GM19397 (cell line): ENCODE results near the gene NR2C1.
"Not testable (repeated sequence)": the region's sequence is repeated elsewhere in the genome, so short reads cannot be mapped to it uniquely, and the experiment has no call there.

Experiments
- ATAC-seq: cut with Tn5 transposase; IDR thresholded peaks from one replicate; pipeline ENCODE4 v1.9.1; 2021; ENCODE audit warnings: mild to moderate bottlenecking, moderate library complexity; ENCODE audit not compliant: unreplicated experiment

Gene NR2C1

GRCh38 chr12:95072900-95073697 is at the start of gene NR2C1:
TSS of gene NR2C1 (minus strand) at chr12:95073618. CDS start at chr12:95067384, 6,234 bp downstream.
- peak; percentile 89 for ATAC-seq

DNA sequence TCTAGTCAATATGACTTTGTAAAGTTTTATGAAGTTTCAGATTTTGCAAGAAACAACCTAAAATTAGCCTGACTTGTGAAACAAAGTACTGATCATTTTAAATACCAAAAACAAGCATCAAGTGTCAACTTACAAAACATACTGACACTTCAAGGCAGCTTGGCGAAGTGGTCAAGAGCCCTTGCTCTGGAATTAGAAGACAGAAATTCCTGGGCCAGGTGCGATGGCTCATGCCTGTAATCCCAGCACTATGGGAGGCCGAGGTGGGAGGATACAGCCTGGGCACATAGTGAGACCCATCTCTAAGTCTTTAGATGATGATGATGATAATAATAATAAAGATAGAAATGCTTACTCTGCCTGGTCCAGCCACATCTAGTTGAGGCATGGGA is 45.4 kb upstream of the NR2C1 start:
- ATAC-seq = no peak

GRCh38 chr12:95118138-95118787 is 44.8 kb upstream of the NR2C1 start:
- no peak for ATAC-seq

DNA sequence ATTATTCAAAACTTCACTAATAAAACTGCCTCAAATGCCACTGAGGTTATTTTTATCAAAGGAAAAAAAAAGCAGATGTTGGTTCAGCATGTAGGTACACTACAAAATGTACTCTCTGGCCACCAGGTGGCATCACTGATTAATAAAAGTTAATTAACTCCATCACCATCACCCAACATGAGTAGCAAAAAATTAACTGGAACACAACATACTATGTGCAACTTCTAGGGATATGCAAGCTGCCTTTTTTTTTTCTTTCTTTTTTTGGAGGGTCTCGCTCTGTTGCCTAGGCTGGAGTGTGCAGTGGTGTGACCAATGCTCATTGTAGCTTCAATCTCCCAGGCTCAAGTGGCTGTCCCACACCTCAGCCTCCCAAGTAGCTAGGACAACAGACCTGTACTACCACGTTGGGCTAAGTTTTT is 43.8 kb upstream of the NR2C1 start:
- peak; percentile 64 for ATAC-seq

GRCh38 chr12:95116773-95117172 is 43.4 kb upstream of the NR2C1 start:
- peak; percentile 39 for ATAC-seq

- no peak for ATAC-seq
These were observed 42.9 kb upstream of the NR2C1 start for GRCh38 chr12:95116341-95116740.

DNA sequence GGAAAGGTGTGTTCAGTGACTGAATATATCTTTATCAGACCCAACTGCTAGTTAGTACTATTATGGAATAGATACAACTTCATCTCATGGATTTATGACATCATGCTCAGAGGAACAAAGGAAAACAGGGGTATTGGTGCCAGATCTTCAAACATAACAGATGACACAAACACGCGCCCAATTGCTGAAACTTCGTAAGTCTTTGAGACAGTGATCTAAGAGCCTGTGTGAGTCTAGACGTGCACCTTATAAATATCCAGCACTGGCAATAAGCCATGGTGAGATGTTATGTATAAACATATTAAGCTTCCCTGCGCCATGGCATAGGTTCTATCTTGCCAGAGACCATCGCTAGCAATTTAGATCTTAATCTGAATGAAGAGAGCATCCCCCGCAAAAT is 42.2 kb upstream of the NR2C1 start:
- no peak for ATAC-seq

DNA sequence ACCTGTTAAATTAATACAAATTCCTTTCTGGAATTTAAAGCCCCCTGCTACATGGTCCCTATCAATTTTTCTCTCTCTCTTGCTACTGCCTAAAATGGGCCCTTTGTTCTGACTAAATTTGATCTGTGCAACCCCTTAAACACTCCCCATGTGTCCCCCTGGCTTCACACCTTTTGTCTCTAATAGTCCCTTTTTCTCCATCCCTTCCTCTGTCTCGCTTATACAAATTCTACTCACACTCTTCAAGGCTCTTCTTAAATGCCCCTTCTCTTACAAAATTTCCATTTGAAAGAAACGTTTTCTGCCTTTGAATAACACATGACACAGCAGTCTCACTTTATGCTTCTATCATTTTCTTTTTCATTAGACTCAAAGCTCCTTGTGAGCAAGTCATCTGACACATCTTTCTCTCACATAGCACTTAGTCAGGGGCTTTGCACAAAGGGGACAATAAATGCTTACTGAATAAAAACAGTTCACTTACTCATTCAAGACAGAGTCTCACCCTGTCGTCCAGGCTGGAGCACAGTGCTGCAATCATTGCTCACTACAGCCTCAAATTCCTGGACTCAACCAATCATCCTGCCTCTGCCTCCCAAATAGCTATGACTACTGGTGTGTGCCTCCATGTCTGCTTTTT is 41.5 kb upstream of the NR2C1 start:
- ATAC-seq = no peak

DNA sequence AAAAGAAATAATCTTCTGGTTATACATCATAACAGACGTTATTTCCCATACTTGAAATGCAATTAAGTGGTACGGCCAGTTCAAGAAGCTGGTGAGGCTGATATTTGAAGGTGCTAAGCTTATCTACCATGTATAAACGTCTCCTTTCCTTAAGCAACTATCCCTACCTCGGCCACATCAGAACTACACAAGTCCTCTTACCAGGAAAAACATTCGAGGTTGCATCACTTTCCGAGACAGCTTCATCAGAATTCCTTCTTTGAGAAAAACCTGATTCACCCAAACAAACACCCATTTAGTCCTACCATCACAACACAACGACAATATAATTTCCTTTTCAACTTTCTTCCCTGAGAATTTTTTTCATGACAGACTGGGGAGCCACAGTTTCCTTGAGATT is 33.9 kb upstream of the NR2C1 start:
- ATAC-seq = no peak

GRCh38 chr12:95105540-95105939 is 32.1 kb upstream of the NR2C1 start:
- no peak for ATAC-seq

DNA sequence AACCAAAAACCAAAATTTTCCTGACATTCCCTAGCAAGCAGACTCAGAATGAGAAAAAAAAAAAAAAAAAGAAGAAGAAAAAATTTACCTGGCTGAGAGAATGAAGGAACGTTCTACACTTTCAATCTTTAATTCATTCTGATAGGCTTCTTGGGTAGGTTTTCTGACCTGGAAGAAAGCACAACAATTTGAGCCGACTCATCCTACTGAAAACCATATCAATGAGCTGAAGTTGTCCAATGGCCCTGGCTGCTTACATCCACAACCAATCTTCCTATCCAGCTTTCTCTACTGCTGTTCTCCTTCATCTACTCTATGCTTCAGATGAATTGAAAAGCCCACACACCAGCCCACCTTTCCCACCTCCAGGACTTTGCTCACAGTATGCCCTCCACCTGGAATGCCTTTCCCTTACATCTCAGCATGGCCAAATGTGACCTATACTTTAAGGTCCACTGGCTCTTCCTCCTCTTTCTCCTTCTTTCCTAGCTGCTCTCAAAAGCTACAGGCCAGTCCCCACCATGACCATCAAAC is 31.6 kb upstream of the NR2C1 start:
- no peak for ATAC-seq

DNA sequence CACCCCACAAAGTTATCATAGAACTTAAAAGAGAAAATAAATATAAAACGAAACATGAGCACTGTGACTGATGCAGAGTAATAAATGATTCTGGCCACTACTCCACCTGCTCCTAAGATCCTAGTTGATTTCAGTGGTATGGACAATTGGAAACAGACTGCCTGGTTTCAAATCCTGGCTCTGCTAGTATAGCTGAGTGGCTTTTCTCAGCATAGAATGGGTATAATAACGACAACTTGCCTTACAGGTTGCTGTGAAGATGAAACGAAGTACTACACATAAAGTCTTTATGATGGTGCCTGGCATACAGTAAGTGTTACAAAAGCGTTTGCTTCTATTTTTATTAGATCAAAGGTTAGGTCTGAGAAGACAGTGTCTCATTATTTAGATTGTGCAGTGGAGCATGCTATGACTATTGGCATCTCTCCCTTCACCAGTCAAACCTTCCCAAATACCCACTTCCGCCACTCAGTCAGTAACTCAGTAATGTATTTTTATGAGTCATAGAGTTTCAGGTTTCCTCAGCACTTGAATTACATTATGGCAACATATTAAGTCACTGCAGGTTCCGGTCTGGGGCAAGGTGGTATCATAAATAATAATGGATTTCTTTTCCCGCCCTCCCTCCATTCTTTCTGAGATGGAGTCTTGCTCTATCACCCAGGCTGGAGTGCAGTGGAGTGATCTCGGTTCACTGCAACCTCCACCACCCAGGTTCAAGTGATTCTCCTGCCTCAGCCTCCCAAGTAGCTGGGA is 29.7 kb upstream of the NR2C1 start:
- ATAC-seq = peak; percentile 92

DNA sequence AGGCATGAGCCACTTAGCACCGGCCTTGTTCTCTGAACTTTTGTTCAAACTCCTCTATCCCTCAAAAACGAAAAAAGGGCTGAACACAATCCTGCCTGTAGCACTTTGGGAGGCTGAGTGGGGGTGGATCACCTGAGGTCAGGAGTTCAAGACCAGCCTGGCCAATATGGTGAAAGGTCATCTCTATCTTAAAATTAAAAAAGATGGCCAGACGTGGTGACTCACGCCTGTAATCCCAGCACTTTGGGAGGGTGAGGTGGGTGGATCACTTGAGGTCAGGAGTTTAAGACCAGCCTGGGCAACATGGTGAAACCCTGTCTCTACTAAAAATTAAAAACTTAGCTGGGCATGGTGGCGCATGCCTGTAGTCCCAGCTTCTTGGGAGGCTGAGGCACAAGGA is 28.5 kb upstream of the NR2C1 start:
- ATAC-seq = not testable (repeated sequence)

GRCh38 chr12:95100264-95101190 is 27.1 kb upstream of the NR2C1 start:
- ATAC-seq = no peak

- no peak for ATAC-seq
These were observed 25.9 kb upstream of the NR2C1 start for GRCh38 chr12:95099270-95099790.

DNA sequence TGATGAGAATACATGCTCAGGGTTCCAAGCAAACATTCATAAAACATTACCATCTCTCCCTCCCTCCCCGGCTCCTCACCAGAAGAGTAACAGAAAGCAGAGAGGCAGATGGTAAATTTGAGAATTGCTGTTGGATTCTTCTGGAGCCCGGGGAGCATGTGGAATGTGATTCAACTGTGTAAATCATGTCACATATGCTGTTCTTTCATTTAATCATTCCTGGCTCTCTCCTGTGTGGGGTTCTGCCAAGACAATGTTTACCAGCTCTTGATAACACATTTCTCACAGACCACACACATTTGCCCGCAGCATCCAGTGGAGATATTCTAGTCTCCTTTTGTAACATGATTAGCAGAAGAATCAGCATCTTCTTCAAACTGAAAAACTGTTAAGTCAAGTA is 23.4 kb upstream of the NR2C1 start:
- no peak for ATAC-seq

DNA sequence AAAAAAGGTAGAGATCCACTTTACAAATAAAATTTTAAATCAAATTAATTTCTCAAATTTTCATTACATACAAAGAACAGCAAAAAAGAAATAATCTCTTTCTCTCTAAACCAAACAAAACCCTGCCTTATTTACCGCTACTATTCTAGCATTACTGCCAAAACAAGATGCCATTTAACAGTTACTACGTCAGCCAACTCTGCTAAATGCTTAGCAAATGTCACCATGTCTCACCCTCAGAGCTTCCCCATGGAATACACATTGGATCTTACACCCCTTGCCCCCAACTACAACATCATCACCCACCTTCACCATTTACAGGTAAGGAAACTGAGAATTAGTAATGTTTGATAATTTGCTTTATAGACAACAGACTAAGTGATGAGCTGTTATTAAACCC is 23.0 kb upstream of the NR2C1 start:
- ATAC-seq = no peak

DNA sequence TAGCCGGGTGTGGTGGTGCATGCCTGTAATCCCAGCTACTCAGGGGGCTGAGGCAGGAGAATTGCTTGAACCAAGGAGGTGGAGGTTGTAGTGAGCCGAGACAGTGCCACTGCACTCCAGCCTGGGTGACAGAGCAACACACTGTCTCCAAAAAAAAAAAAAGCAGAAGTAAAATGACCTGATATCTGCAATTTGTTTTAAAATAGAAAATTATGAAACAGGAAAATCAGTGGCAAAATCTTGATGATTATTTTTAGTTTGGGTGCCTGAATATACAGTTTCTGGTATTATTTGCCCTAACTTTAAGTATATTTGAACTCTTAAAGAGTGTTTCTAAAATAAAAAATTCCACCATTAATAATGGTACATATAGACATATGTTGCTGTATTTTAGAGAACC is 22.4 kb upstream of the NR2C1 start:
- not testable (repeated sequence) for ATAC-seq

GRCh38 chr12:95089462-95089861 is 16.0 kb upstream of the NR2C1 start:
- no peak for ATAC-seq

GRCh38 chr12:95088379-95088778 is 15.0 kb upstream of the NR2C1 start:
- no peak for ATAC-seq
